Keratinocyte (primary cell): ENCODE data around the gene PLEKHA1. TPM values are rescaled to one million over a fixed set of nuclear protein-coding genes. Genes with fewer than 3 reads are reported as not detected.

Source experiments
- DNase-seq: peaks from one replicate; pipeline ENCODE4 v3.0.0-alpha.2; 2011; ENCODE audit warnings: low read depth, missing footprints, low spot score
- FAIRE-seq: peaks from 2 replicates; lab custom pipeline; 2011; peaks lifted over from hg19 to GRCh38; lab: Jason Lieb, UNC
- H2AFZ ChIP-seq: 2 replicates; pipeline ENCODE4 v1.6.0; 2012; ENCODE audit warnings: low read length, control low read depth, inconsistent platforms; ENCODE audit not compliant: control insufficient read depth
- H3K27ac ChIP-seq: 2 replicates; pipeline ENCODE4 v1.5.1; 2011; ENCODE audit warnings: low read length; ENCODE audit not compliant: control insufficient read depth, insufficient read depth
- H3K27me3 ChIP-seq: 3 replicates; pipeline ENCODE4 v1.6.0; 2011; ENCODE audit warnings: low read length; ENCODE audit not compliant: control insufficient read depth, insufficient read depth; ENCODE audit errors: extremely low read depth
- H3K36me3 ChIP-seq, 2 experiments: 2 replicates in 1 of 2; 3 replicates in 1 of 2; pipeline ENCODE4 v1.5.1; 2011; ENCODE audit warnings: low read length in 2 of 2, mild to moderate bottlenecking in 1 of 2; ENCODE audit not compliant: control insufficient read depth in 2 of 2, insufficient read depth in 2 of 2; ENCODE audit errors: extremely low read depth in 1 of 2
- H3K4me1 ChIP-seq: 3 replicates; pipeline ENCODE4 v1.5.1; 2011; ENCODE audit warnings: low read length; ENCODE audit not compliant: control insufficient read depth, insufficient read depth; ENCODE audit errors: extremely low read depth
- H3K4me2 ChIP-seq: 3 replicates; pipeline ENCODE4 v1.6.0; 2011; ENCODE audit warnings: low read depth, low read length; ENCODE audit not compliant: control insufficient read depth, insufficient read depth; ENCODE audit errors: extremely low read depth
- H3K4me3 ChIP-seq, 3 experiments: fragments of 200-600 bp in 1 of 3; sonication (generic) in 1 of 3; 2 replicates in 2 of 3; 3 replicates in 1 of 3; pipeline ENCODE4 v1.5.1; 2011 to 2016; ENCODE audit warnings: low read length in 3 of 3, mild to moderate bottlenecking in 3 of 3, control low read depth in 2 of 3, inconsistent platforms in 1 of 3, low read depth in 1 of 3, mixed read lengths in 1 of 3, mixed run types in 1 of 3, moderate library complexity in 1 of 3; ENCODE audit not compliant: control insufficient read depth in 2 of 3, insufficient read depth in 2 of 3; ENCODE audit errors: extremely low read depth in 1 of 3
- H3K79me2 ChIP-seq: 2 replicates; pipeline ENCODE4 v1.6.0; 2012; ENCODE audit warnings: low read length; ENCODE audit not compliant: control insufficient read depth, insufficient read depth
- H3K9ac ChIP-seq: 3 replicates; pipeline ENCODE4 v1.6.0; 2011; ENCODE audit warnings: low read length; ENCODE audit not compliant: control insufficient read depth, insufficient read depth; ENCODE audit errors: extremely low read depth
- H3K9me1 ChIP-seq: 3 replicates; pipeline ENCODE4 v1.6.0; 2011; ENCODE audit warnings: low read length; ENCODE audit not compliant: control insufficient read depth, insufficient read depth; ENCODE audit errors: extremely low read depth
- H3K9me3 ChIP-seq: 2 replicates; pipeline ENCODE4 v1.5.1; 2012; ENCODE audit warnings: low read depth, low read length; ENCODE audit not compliant: control insufficient read depth
- H4K20me1 ChIP-seq: 3 replicates; pipeline ENCODE4 v1.6.0; 2011; ENCODE audit warnings: low read length; ENCODE audit not compliant: control insufficient read depth, insufficient read depth; ENCODE audit errors: extremely low read depth
- CTCF ChIP-seq, 3 experiments: IDR thresholded peaks in 1 of 3; conservative IDR thresholded peaks in 1 of 3; optimal IDR thresholded peaks in 1 of 3; 2 replicates in 2 of 3; 3 replicates in 1 of 3; pipeline versions ENCODE3 to v1.5.1; 2011; ENCODE audit warnings: low read length in 3 of 3, mild to moderate bottlenecking in 3 of 3, moderate library complexity in 2 of 3, control low read depth in 1 of 3, inconsistent platforms in 1 of 3; ENCODE audit not compliant: insufficient read depth in 2 of 3; ENCODE audit errors: extremely low read depth in 1 of 3
- EZH2 ChIP-seq: IDR thresholded peaks from one replicate; pipeline ENCODE4 v1.6.1; 2012; ENCODE audit warnings: inconsistent platforms, mild to moderate bottlenecking, low read length, moderate library complexity
- dilution Hi-C: fragments of 300-500 bp; cut with MboI; formaldehyde crosslinking; loops from one replicate; pipeline ENCODE4 v1.7.0; 2020; ENCODE audit warnings: low sequenced_read_pairs; ENCODE audit not compliant: extremely low pct_ligation_motif_present
- polyA plus RNA-seq, 5 experiments: library from polyadenylated mRNA; depleted of rRNA in 3 of 5; stranded (reverse) in 3 of 5; stranded (forward) in 1 of 5; unstranded in 1 of 5; fragments of >200 nt; gene quantifications; 1 replicate in 1 of 5; 2 replicates in 3 of 5; 3 replicates in 1 of 5; pipeline versions ENCODE4 v1.2.1 to v1.2.3, GENCODE V29; 2011 to 2012; ENCODE audit warnings: missing spikeins in 2 of 5, low read depth in 1 of 5, low replicate concordance in 1 of 5

The PLEKHA1 gene
- polyA plus RNA-seq, 1 donor (not counting 4 experiments of a cell fraction or from before 2014, with no cell fraction given), result 66.7 TPM

GRCh38 chr10:122467701-122468100, 93.2 kb downstream of the PLEKHA1 start:
- no peaks in the 10 kb centered on the region for H3K9me1 ChIP-seq
- no peak overlapping the region for H3K4me3 ChIP-seq
- peaks cover 6% of the 10 kb centered on the region for H4K20me1 ChIP-seq
- no peak overlapping the region for H3K27ac ChIP-seq
- peaks cover 64% of the 10 kb centered on the region for H3K4me1 ChIP-seq
- H3K36me3 ChIP-seq, result peaks cover 5 to 19% of the 10 kb centered on the region in 2 experiments
- DNase-seq (no peak), FAIRE-seq (no peak)
- H3K9me3 ChIP-seq, result no peaks in the 10 kb centered on the region
- H3K4me2 ChIP-seq, result no peak overlapping the region
- no peak overlapping the region for H2AFZ ChIP-seq
- no peak for TF ChIP-seq EZH2
- TF ChIP-seq CTCF (optimal IDR thresholded peaks at IDR 0.05 in 1 of 3, IDR thresholded peaks at IDR 0.05 in 1 of 3, conservative IDR thresholded peaks at IDR 0.05 in 1 of 3; ENCODE audit: extremely low read depth in 1 of 3, insufficient read depth in 2 of 3, low read length in 3 of 3), result no peak
- dilution Hi-C loops, result no loop called here
- peaks cover 80% of the 10 kb centered on the region for H3K79me2 ChIP-seq
- no peak overlapping the region for H3K9ac ChIP-seq
- peaks cover 2% of the 10 kb centered on the region for H3K27me3 ChIP-seq

DNA sequence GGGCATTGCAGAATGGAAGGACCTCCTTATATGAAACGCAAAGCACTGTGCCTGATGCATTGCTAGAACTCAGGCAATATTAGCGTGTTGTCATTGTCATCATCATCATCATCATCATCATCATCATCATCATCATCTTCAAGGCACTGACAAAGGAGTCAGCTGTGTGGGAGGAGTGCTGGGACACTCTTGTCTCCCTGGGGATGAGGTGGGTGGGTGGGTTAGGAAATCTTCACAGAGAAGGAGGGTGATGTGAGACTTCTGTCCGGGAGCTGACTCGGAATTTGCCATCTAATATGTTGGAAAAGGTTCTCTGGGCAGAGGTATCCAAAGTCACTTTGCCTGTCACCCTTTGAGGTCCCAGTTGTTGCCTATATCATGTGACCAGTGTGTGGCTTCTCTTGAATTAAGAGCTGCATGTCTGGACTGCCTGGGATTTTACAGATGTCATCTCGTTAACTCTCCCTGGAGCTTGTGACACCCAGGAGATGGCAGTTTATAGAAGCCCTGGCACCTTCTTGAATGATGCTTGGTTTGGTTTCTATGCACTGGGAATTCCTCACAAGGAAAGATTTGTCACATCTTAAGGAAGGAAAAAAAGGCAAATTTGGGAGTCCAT, 93.9 kb downstream of the PLEKHA1 start:
- peaks cover 6% of the 10 kb centered on the region for H4K20me1 ChIP-seq
- no peaks in the 10 kb centered on the region for H3K9me3 ChIP-seq
- no peak overlapping the region for H3K9ac ChIP-seq
- H3K79me2 ChIP-seq, result peaks cover 78% of the 10 kb centered on the region
- DNase-seq (no peak), FAIRE-seq (peak; percentile 65)
- no peaks in the 10 kb centered on the region for H3K9me1 ChIP-seq
- peaks cover 2% of the 10 kb centered on the region for H3K27me3 ChIP-seq
- H3K36me3 ChIP-seq, result peaks cover 5 to 19% of the 10 kb centered on the region in 2 experiments
- H3K4me3 ChIP-seq, result no peak overlapping the region
- TF ChIP-seq CTCF (optimal IDR thresholded peaks at IDR 0.05 in 1 of 3, IDR thresholded peaks at IDR 0.05 in 1 of 3, conservative IDR thresholded peaks at IDR 0.05 in 1 of 3; ENCODE audit: extremely low read depth in 1 of 3, insufficient read depth in 2 of 3, low read length in 3 of 3), result no peak
- TF ChIP-seq EZH2, result no peak
- H3K4me2 ChIP-seq, result peak overlapping the region; percentile 37
- peaks cover 64% of the 10 kb centered on the region for H3K4me1 ChIP-seq
- no peak overlapping the region for H2AFZ ChIP-seq
- peak overlapping the region; percentile 61 for H3K27ac ChIP-seq
- dilution Hi-C loops, result no loop called here
